HG03097 (cell line): ENCODE results near the gene RUVBL1.
"Not testable (repeated sequence)": the region's sequence is repeated elsewhere in the genome, so short reads cannot be mapped to it uniquely, and the experiment has no call there.

Source experiments
- ATAC-seq: cut with Tn5 transposase; IDR thresholded peaks from one replicate; pipeline ENCODE4 v1.9.1; 2021; ENCODE audit not compliant: unreplicated experiment, low FRiP score

Gene RUVBL1

DNA sequence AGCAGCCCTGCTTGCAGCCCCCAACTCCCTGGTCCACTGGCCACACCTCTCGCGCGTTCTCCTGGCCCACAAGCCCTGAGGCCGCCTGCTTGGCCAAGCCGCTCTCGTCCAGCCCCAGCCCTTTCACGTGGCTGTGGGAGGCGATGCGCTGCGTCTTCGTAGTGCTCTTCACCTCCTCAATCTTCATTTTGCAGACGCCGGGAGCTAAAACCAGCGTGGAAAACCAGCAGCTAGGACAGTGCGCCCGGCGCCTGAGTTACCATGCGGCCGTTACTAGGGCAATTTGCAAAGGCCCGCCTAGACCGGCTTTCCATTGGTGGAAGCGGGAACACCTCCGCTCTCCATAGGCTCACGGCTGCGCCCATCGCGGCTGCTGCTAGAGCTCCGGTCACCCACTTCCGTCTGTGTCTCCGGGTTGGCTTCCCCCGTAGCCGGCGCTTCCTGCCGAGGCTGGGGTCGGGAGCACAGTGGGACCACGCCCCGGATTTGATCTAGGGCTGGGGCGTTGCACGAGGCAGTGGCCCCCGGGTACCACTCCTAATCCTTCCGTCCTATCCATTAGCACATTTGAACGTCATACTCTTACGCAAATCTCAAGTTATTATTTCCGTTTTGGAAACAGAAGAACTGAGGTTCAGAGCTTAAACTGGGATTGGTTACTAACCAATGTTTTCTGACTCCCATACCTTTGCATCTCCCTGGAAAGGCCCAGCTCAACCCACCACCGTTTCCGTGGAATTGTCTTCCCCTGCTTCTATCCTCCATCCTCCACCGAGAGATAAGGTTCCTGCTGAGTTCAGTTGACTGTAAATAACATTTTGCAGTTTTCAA is at the start of gene RUVBL1:
TSS of gene RUVBL1 (minus strand) at position 275 of the 831 bp plus-strand sequence. CDS start at position 187, 88 bp downstream.
- ATAC-seq: peak; percentile 92

DNA sequence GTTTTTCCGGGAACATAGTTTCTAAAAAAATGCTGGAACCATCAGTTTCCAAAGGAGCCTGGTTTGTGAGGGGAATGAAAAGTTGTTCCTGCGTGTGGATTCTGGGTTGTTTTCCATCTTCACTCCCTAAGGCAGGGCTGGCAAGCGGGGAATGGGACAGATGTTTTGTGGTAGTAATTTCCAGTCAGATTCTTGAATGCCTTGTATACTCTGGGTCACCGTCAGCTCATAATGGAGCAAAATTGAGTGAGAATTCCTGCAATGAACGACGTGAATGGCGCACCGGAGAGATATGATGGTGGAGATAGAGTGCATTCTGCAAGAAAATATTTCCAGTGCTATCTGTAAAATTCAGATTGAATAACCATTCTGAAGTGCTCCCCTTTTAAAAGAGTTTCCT is 49.6 kb upstream of the RUVBL1 start:
- ATAC-seq: no peak

DNA sequence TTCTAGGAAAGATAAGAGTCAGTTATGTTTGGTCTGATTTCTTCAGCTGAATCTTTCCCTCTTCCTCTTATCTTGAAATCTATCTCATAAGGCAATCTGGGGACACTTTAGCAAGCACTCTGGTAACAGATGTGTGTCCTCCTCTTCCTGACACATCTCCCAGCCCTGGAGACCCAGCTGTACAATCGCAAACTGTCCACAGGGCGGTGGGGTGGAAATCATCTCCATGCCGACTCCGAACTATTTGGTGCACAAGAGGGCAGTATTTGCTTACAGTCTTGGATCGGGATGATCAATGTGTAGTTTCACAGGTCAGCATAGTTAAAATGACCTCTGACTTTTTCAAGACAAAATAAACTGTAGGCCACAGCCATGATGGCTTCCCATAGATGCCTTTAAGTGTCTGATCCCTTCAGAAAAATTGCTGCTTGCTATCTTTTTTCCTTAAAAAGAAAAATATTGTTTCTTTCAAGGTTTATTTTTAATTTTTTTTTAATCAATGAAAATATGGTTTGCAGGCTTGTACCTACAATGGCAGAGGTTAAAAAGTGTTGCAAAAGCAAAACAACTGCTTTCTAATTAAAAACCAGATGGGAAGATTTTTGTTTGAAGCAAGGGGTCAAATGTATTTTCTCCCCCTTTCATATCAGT is 47.4 kb upstream of the RUVBL1 start:
- ATAC-seq: no peak

DNA sequence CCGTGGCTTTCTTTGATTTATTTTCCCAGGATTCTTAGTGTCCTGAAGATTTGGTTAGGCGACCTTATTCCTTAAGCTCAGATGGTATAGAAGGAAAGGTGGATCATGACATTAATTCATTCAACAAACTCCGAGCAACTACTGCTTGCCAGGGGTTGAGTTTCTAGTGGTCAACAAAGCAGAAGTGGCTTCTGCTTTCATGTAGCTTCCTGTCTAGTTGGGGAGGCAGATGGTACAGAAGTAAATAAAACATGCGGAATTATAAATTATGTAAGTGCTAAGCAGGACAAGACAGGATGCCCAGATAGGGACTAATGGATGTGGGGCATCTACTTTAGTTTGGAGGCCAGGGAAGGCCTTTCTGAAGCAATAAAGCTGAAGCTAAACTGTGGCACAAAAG is 45.2 kb upstream of the RUVBL1 start:
- ATAC-seq: no peak

DNA sequence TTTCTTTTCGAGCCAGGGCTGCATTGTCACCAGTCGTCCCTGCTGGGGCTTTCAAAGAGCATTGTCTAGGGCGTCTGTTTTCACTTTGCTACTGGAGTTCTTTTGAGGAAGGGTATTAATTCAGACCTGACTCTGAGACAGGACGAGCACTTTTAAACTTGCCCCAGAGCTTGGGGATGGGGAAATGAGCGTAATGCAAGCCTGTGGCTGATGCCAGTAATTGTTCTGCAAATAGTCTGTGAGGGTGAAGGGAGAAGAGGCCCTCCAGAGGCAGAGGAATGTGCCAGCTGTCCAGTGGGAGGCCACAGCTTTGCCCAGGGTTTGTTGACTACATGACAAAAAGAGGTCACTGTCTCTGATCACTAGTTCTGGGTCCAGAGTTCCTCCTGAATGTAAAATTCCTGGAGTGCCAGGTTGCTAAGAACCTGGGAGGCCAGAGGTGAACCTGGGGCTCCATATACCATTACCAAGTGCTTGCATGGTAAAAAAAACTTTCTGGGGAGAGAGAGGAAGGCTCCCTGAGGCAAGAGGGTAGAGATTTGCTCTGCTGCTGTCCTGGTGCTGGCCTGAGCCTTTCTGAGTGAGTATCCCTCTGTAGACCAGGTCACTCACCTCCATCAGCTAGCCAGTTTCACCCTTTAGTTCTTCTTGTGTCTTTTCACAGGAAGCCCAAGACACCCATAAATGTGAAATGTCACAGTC is 44.5 kb upstream of the RUVBL1 start:
- no peak for ATAC-seq

DNA sequence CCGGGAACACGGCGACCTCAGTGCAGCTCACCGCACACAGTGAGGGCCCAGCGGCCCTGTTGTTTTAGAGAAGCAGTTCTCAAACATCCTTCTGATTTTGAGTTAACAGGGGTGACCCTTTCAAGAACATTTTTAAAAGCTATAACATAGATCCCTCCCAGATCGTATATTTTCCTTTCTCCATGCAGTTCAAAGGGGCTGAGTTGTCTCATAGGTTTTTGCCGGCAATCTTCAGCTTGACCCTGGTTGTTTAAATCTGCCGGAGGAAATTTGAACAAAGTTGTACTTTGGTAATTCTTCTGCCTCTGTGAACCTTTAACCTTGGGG is 44.0 kb upstream of the RUVBL1 start:
- ATAC-seq: no peak

DNA sequence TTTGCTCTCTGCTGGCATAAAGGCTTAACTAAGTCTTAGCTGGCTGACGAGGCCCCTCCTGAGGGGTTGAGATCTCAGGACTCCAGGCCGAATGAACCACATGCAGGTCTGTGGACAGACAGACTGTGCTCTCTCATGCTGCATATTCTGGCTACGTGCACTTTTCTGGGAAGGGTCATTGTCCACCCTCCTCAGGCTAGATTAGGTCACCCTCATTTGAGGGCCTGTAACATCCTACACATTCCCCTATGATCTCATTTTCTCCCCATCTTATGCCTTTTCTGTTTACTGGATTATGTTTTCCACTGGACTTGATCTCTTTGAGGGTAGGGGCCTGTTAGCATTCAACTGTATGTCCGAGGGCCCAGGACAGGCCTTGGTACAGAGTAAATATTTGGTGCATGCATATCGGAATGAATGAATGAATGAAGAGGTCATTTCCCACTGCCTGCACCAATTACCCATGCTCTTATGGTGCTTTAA is 43.4 kb upstream of the RUVBL1 start:
- no peak for ATAC-seq

DNA sequence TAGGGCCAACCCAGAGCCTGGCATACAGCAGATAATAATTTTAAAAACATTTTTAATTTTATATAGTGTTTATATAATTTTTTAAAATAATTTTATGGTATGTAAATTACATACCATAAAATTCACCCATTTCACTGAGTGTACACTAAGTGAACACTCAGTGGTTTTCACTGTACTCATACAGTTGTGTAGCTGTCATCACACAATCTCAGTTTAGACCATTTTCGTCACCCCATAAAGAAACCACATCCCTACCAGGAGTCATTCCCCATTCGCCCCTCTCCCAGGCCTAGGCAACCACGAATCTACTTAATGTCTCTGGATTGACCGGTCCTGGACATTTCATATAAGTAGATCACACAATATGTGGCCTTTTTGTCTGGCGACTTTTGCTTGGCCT is 39.8 kb upstream of the RUVBL1 start:
- ATAC-seq: no peak

DNA sequence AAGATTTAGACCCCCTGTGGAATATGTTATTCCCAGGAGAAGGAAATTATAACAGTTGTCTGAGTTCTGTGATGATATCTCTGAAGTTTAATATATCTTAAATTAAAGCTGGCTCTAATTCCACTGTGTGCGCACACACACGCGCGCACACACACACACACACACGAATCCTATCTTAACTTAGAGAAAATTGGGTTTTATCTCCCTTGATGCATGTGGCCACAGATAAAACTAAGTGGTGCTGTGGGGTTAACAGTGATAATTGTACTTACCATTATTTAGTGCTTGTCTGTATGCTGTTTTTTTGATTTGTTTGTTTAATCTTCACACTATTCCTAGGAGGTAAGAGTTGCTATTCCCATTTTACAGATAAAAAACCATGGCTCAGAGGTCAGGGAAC is 37.0 kb upstream of the RUVBL1 start:
- no peak for ATAC-seq

DNA sequence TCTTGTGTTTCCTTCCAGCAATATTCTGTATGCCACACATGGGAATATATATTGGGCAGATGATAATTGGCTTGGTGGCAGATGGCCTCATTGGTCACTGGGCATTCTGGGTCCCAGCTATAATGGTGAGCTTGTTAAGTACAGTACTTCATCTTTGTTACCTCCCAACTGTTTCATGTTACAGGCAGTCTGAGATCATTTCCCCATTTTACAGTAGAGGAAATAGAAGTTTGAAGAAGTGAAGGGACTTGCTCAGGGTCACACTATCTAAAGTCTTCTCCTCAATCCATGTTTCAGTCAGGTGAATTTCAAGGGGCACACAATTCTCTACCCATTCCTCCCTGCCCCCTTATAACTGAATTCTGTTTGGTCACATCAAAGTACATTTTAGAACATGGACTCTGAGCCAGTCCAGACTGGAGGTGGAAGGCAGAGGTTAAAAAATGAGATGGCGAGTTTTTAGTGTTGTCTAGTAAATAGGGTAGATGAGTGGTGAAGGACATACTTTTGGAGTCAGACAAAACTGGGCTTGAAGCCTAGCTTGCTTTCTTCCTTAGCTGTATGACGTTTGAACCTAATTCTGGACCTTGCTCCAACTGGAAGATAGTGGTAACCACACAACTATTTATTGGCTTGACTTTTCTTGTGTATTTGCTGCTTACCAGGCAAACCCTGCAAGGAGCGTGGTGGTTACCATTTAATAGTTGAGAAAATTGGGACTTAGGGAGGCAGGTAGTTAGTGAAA is 32.2 kb upstream of the RUVBL1 start:
- ATAC-seq: no peak

DNA sequence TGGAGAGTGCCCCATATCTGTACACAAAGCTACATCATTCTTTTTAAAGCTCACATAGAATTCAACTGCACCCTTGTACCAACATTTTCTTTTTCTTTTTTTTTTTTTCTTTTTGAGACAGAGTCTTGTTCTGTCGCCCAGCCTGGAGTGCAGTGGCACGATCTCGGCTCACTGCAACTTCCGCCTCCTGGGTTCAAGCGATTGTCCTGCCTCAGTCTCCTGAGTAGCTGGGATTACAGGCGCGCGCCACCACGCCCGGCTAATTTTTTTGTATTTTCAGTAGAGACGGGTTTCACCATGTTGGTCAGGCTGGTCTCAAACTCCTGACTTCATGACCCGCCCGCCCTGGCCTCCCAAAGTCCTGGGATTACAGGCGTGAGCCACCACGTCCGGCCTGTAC is 30.7 kb upstream of the RUVBL1 start:
- ATAC-seq: not testable (repeated sequence)

DNA sequence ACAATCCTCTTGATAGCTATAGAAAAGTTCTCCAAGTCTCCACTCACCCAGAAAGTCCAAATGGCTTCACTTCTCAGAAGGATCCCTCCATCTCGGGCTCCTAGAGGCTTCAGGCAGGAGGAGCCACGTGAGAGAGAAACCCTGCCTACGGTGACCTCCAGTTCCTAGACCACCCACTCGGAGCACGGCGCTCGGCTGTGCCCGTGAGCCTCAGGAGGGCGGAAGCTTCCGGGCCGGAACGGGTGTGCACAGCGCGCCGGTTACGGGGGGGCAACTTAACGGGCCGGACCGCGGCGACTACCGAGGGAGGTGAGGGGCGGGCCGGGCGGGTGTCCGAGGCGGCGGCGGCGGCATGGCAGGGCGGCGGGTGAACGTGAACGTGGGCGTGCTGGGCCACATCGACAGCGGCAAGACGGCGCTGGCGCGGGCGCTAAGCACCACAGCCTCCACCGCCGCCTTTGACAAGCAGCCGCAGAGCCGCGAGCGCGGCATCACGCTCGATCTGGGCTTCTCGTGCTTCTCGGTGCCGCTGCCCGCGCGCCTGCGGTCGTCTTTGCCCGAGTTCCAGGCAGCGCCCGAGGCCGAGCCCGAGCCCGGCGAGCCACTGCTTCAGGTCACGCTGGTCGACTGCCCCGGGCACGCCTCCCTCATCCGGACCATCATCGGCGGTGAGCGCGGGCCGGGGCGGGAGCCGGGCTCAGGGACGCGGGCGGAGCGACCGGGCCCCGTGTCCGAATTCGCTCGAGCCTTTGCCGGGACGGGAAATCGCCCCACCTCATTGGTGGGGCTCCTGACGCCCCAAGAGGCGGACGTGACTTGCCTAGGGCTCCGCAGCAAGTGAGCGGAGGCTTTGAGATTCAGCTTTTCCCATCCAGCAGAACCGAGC is 29.8 kb upstream of the RUVBL1 start, which contains the start of gene EEFSEC:
TSS of gene EEFSEC (plus strand) at position 326 of the 886 bp plus-strand sequence. CDS start at position 353, 27 bp downstream.
- peak; percentile 77 for ATAC-seq

DNA sequence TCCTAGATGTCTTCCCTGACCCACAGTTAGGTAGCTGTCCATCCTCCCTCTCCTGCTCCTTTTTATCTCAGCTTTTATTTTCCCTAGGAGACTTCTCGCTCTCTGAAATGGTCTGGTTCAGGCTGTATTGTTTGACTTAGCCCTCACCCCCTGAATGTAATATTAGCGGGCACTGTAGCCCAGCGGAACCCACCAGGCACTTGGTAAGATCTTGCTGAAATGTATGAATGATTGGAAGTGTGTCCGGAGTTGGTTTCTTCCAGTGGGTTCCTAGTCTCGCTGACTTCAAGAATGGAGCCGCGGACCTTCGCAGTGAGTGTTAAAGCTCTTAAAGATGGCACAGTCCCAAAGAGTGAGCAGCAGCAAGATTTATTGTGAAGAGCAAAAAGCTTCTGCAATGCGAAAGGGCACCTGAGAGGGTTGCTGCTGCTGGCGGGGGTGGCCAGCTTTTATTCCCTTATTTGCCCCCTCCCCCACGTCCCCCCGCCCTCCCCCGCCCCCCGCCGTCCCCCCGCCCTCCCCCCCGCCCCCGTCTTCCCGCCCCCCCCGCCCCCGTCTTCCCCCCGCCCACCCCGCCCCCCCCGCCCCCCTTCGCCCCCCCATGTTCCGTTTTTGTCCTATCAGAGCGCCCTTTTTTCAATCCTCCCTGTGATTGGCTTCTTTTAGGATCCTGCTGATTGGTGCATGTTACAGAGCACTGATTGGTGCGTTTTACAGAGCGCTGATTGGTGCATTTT is 29.0 kb upstream of the RUVBL1 start:
- ATAC-seq: no peak

DNA sequence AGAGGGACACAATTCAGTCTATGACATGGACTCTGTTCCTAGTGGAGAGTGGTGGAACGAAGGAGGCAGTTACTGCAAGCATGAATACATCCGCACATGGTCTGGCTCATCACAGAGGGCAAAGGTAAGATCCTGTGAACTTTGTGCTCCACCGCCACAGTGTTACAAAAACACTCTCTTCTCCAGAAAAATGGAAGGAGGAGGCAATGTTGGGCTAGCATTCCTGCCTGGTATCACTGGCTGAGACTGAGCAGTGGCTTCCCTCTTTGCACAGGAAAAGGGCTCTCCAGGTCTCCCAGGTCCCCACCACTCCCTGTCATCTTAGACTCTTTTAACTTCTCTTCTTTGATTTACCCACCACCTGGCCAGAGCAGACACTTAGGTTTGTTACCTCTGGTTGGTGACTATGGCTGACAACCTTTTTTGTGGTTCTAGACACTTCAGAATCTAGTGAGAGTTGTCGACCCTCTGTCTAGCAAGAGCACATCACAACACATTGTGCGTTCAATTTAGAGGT is 28.2 kb upstream of the RUVBL1 start:
- ATAC-seq: no peak

DNA sequence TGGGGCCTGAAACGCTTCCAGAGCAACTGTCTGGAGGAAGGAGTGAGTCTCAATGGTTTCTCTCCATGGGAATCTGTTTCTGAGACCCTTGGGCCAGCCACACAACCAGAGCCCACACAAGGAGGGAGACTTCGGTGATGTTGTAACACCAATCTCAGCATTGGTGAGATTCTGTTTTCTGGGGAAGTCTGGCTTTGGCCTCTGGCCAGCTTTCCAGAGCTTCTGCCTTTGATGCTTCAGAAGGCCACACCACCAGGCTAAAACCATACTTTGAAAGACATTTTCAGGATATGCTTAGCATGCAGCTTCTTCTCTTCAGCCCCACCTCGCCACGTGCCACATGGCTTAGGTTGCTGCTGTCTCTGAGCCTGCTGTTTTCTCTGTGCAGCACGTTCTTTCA is 26.0 kb upstream of the RUVBL1 start:
- ATAC-seq: no peak

DNA sequence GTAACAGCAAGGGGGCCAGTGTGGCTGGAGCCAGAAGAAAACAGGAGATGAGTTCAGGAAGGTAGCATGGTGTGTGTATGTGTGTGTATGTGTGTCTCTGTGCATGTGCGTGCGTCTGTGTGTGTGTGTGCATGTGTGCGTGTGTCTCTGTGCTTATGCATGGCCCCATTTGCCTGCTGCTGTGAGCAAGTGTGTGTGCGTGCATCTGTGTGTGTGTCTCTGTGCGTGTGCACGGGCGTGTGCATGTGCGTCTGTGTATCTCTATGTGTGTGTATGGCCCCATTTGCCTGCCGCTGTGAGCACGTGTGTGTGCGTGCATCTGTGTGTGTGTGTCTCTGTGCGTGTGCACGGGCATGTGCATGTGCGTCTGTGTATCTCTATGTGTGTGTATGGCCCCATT is 22.6 kb upstream of the RUVBL1 start:
- no peak for ATAC-seq

DNA sequence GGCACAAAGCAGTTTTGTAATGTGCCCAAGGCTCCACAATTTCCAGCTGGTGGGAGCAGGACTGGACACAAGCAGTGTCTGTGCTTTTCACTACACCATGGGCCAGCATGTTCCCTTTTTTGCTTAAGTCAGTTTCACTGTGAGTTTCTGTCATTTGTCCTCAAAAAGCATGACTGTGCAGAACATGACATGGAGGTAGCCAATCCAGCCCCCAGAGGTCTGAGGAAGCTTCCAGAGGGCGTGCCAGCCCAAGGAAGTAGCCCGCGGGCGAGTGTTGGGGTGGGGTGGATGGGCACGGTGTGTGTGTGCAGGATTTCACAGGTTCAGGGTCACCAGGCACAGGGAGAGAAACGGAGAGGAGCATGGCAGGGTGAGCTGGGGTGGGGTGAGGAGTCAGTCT is 21.7 kb upstream of the RUVBL1 start:
- no peak for ATAC-seq

DNA sequence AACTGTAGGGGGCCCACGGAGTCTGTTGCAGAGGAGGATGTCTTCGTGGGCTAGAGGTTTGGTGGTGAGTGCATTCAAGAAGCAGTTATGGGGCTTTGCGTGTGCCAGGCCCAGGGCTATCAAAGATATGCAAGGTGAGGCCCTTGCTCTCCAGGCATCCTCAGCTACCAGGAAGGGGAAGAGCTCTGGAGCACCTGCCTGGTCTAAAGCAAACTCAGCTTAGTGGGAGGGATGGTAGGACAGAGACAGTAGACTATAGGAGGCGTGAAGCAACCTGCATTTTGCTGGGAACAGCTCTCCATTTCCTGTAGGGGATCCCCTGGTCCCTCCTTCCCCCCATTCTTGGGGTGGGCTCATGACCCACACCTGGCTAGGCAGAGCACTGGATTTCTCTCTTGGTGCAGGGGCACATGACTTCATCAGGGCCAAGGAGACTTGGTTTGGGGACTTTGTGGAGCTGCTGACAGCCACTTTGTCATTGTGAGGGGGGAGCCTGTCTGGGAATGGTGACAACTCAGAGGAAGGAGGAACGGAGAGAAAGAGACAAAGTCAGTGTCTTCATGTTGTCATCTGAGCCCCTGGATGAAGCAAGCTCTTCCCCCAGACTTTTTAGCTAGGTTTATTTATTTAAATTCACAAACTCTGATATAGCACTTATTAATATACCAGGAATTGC is 21.0 kb upstream of the RUVBL1 start:
- ATAC-seq: no peak
